ENCODE results near the gene ALK. TPM values are rescaled to one million over a fixed set of nuclear protein-coding genes. Genes with fewer than 3 reads are reported as not detected.

The ALK gene
- total RNA-seq, 1 donor from 2014 or later, result under 0.01 TPM

- DNase-seq (ENCODE audit: low read depth), result no peak
- TF ChIP-seq, protein P1, sequence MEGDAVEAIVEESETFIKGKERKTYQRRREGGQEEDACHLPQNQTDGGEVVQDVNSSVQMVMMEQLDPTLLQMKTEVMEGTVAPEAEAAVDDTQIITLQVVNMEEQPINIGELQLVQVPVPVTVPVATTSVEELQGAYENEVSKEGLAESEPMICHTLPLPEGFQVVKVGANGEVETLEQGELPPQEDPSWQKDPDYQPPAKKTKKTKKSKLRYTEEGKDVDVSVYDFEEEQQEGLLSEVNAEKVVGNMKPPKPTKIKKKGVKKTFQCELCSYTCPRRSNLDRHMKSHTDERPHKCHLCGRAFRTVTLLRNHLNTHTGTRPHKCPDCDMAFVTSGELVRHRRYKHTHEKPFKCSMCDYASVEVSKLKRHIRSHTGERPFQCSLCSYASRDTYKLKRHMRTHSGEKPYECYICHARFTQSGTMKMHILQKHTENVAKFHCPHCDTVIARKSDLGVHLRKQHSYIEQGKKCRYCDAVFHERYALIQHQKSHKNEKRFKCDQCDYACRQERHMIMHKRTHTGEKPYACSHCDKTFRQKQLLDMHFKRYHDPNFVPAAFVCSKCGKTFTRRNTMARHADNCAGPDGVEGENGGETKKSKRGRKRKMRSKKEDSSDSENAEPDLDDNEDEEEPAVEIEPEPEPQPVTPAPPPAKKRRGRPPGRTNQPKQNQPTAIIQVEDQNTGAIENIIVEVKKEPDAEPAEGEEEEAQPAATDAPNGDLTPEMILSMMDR (conservative IDR thresholded peaks at IDR 0.05; ENCODE audit: low read depth, low read length), result no peak
- H3K4me3 ChIP-seq (ENCODE audit: low read depth, low read length), result no peak overlapping the region
Measured at GRCh38 chr2:29478641-29479040, 442.7 kb downstream of the ALK start.

DNA sequence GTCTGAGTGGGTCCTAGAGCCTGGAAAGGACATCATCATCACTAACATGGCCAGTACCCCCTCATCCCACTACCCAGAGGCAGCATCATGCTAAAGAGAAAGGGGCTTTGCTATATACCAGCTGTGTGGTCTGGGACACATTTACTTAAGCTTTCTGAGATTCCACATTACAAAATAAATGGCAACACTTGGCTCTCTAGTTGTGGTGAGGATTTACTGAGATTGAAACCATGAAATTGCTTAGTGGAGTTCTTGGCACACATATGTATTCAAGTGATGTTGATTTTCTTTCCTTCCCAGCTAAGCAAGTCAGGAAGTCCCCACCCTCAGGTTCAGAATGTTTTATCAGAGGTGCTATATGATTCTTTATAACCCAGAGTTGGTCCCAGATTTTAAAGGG is 444.2 kb downstream of the ALK start:
- DNase-seq (ENCODE audit: low read depth), result no peak
- TF ChIP-seq, protein P1 (conservative IDR thresholded peaks at IDR 0.05; ENCODE audit: low read depth, low read length), result no peak
- H3K4me3 ChIP-seq (ENCODE audit: low read depth, low read length), result no peak overlapping the region

DNA sequence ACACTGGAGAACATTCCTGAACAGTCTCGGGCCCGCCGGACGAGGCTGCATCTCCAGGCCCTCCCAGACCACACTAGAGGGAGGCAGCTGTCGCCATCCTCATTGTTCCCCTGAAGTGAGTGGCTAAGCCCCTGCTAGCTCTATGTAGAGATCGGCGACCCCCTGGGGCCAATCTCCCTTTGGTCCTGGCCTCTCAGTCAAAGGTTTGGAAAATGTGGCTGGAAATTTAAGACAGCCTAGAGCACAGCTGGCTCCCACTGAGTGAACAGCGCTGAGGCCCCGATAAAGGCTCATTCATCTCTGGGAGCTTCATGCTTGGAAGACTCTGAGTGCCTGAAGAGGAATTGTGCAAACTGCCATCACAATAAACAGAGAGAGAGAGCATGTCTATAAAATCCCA is 445.9 kb downstream of the ALK start:
- H3K4me3 ChIP-seq (ENCODE audit: low read depth, low read length), result no peak overlapping the region
- no peak for DNase-seq (ENCODE audit: low read depth)
- TF ChIP-seq, protein P1 (conservative IDR thresholded peaks at IDR 0.05; ENCODE audit: low read depth, low read length), result no peak

GRCh38 chr2:29469961-29470360 is 451.4 kb downstream of the ALK start:
- DNase-seq (ENCODE audit: low read depth), result no peak
- TF ChIP-seq, protein P1 (conservative IDR thresholded peaks at IDR 0.05; ENCODE audit: low read depth, low read length), result no peak
- H3K4me3 ChIP-seq (ENCODE audit: low read depth, low read length), result no peak overlapping the region

GRCh38 chr2:29469516-29469915 is 451.9 kb downstream of the ALK start:
- DNase-seq (ENCODE audit: low read depth), result no peak
- TF ChIP-seq, protein P1 (conservative IDR thresholded peaks at IDR 0.05; ENCODE audit: low read depth, low read length), result no peak
- H3K4me3 ChIP-seq (ENCODE audit: low read depth, low read length), result no peak overlapping the region

- no peak for DNase-seq (ENCODE audit: low read depth)
- TF ChIP-seq, protein P1 (conservative IDR thresholded peaks at IDR 0.05; ENCODE audit: low read depth, low read length), result no peak
- no peak overlapping the region for H3K4me3 ChIP-seq (ENCODE audit: low read depth, low read length)
Measured at GRCh38 chr2:29463181-29463900, 458.0 kb downstream of the ALK start.

DNA sequence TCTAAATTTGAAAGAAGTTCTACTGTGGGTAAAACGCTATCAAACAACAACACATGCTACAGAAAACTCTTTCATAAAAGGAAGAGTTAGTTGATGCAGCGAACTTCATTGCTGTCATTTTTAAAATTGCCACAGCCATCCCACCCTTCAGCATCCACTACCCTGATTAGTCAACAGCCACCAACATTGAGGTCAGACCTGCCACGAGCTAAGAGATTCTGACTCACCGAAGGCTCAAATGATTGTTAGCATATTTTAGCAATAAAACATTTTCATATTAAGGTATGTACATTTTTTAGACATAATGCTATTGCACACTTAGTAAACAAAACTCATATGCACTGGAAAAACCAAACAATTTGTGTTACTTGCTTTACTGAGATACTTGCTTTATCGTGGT is 459.1 kb downstream of the ALK start:
- DNase-seq (ENCODE audit: low read depth), result no peak
- no peak overlapping the region for H3K4me3 ChIP-seq (ENCODE audit: low read depth, low read length)
- TF ChIP-seq, protein P1 (conservative IDR thresholded peaks at IDR 0.05; ENCODE audit: low read depth, low read length), result no peak
